ENCODE measurements around the gene C16orf46.
A peak's percentile ranks its signal among the peaks of the same experiment; 100 is the strongest.
"Not testable (repeated sequence)": the region's sequence is repeated elsewhere in the genome, so short reads cannot be mapped to it uniquely, and the experiment has no call there.

The C16orf46 gene

GRCh38 chr16:81077076-81077940 is at the start of gene C16orf46:
TSS of gene C16orf46 (minus strand) at chr16:81077238. CDS start at chr16:81063955, 13,283 bp downstream.
- H3K27ac ChIP-seq, result peak within 1 kb of the TSS; percentile 83
- TF ChIP-seq ZFX (IDR thresholded peaks at IDR 0.05) (peak; percentile 74), CTCF (conservative IDR thresholded peaks at IDR 0.05) (no peak)

- TF ChIP-seq CTCF (conservative IDR thresholded peaks at IDR 0.05), result no peak
- no peak for TF ChIP-seq ZFX (IDR thresholded peaks at IDR 0.05)
- no peak overlapping the region for H3K27ac ChIP-seq
Observed at GRCh38 chr16:81123092-81123852, 46.2 kb upstream of the C16orf46 start.

GRCh38 chr16:81121474-81121990 is 44.5 kb upstream of the C16orf46 start:
- no peak for TF ChIP-seq CTCF (conservative IDR thresholded peaks at IDR 0.05)
- TF ChIP-seq ZFX (IDR thresholded peaks at IDR 0.05), result no peak
- no peak overlapping the region for H3K27ac ChIP-seq

- no peak overlapping the region for H3K27ac ChIP-seq
- no peak for TF ChIP-seq CTCF (conservative IDR thresholded peaks at IDR 0.05)
Observed at GRCh38 chr16:81117436-81117835, 40.4 kb upstream of the C16orf46 start.

GRCh38 chr16:81116285-81116684 is 39.2 kb upstream of the C16orf46 start:
- TF ChIP-seq ZFX (IDR thresholded peaks at IDR 0.05), result no peak
- no peak for TF ChIP-seq CTCF (conservative IDR thresholded peaks at IDR 0.05)
- H3K27ac ChIP-seq, result no peak overlapping the region

GRCh38 chr16:81112453-81112852 is 35.4 kb upstream of the C16orf46 start:
- TF ChIP-seq CTCF (conservative IDR thresholded peaks at IDR 0.05) (no peak), ZFX (IDR thresholded peaks at IDR 0.05) (no peak)
- H3K27ac ChIP-seq, result no peak overlapping the region

GRCh38 chr16:81109274-81109673 is 32.2 kb upstream of the C16orf46 start:
- not testable (repeated sequence) for H3K27ac ChIP-seq

All from C4-2B (cell line).